Ovary (tissue), 9 donors: ENCODE measurements around the gene KCTD19. TPM values are rescaled to one million over a fixed set of nuclear protein-coding genes. Genes with fewer than 3 reads are reported as not detected.
A peak's percentile ranks its signal among the peaks of the same experiment; 100 is the strongest.

Source experiments
- DNase-seq, 5 donors: peaks; one replicate each; pipeline ENCODE4 v3.0.0-alpha.2; 2019 to 2020
- H3K27ac ChIP-seq, 2 donors: fragments of 200-600 bp; one replicate each; pipeline versions ENCODE4 v1.5.1 to v1.8.0; 2019 to 2022
- H3K27me3 ChIP-seq: fragments of 200-600 bp; one replicate; pipeline ENCODE4 v1.8.0; 2022
- H3K36me3 ChIP-seq: fragments of 200-600 bp; sonication (generic); one replicate; pipeline ENCODE4 v1.5.1; 2019
- H3K4me1 ChIP-seq: one replicate; pipeline ENCODE4 v1.8.1; 2013; ENCODE audit warnings: mild to moderate bottlenecking, moderate library complexity; ENCODE audit not compliant: insufficient read depth
- H3K4me3 ChIP-seq: fragments of 200-600 bp; sonication (generic); one replicate; pipeline ENCODE4 v1.5.1; 2017
- H3K9me3 ChIP-seq, 2 donors: fragments of 200-600 bp in 1 of 2; sonication (generic) in 1 of 2; one replicate each; pipeline versions ENCODE4 v1.5.1 to v1.8.1; 2013 to 2019; ENCODE audit warnings: mild to moderate bottlenecking in 1 of 2, moderate library complexity in 1 of 2
- CTCF ChIP-seq, 3 donors: fragments of 450-650 bp in 2 of 3; fragments of 200-600 bp in 1 of 3; IDR thresholded peaks; one replicate each; pipeline versions ENCODE4 v1.5.1 to v1.8.0; 2016 to 2022; ENCODE audit warnings: antibody characterized with exemption in 3 of 3, mild to moderate bottlenecking in 1 of 3
- EP300 ChIP-seq: sonication (generic); formaldehyde crosslinking; IDR thresholded peaks from one replicate; pipeline ENCODE4 v1.6.1; 2017; ENCODE audit warnings: antibody characterized with exemption
- POLR2A ChIP-seq: fragments of 450-650 bp; IDR thresholded peaks from one replicate; pipeline ENCODE4 v1.6.1; 2017; ENCODE audit warnings: antibody characterized with exemption, mild to moderate bottlenecking, moderate library complexity
- WGBS, 3 donors: extraction: QIAGEN DNeasy Blood & Tissue Kit in 1 of 3; methylation state at CpG; one replicate each; pipeline versions ENCODE4 v1.1.5 to v1.1.7; 2013 to 2017; 5-methylcytosine and 5-hydroxymethylcytosine counted together
- intact Hi-C, 4 donors: fragments of 100-400 bp; cut with DNase I; formaldehyde crosslinking; loops; one replicate each; pipeline versions ENCODE4 v1.11.0 to v1.15.1; 2022 to 2023
- polyA plus RNA-seq, 2 donors: library from polyadenylated mRNA; stranded (reverse); fragments of 200-250 nt in 1 of 2; fragments of 350-450 nt in 1 of 2; fragmentation: Illumina TruSeq in 1 of 2; extraction: RNeasy Lipid Tissue Mini Kit (QIAGEN cat#74804) in 1 of 2; gene quantifications; one replicate each; pipeline ENCODE4 v1.2.3, GENCODE V29; 2013 to 2014
- total RNA-seq, 7 donors: library from RNA; depleted of rRNA in 2 of 7; stranded (reverse); fragments of >200 nt in 2 of 7; fragmentation: NEBNext Ultra II Directional in 3 of 7; extraction: Animal tissue kit (Norgen Biotek cat#: 25700) in 3 of 7; gene quantifications; one replicate each; pipeline versions ENCODE4 v1.1.0 to v1.2.4, GENCODE V29; 2016 to 2023
- donor health status: DM: no; HTN: no; CAD: no; lungs with moderate emphysema.
- donor health status: DM: no; HTN: no; CAD: no.
- donor health status: Bipolar disorder and iron deficiency.
- donor health status: DM: yes; HTN: yes; CAD: no.
- donor health status: DM: no; HTN: no; CAD: no.
- donor health status: DM: yes; HTN: yes; CAD: no.

Gene KCTD19
- total and polyA plus RNA-seq, 9 donors: 0.05 to 0.70 (median 0.12) TPM; not detected in 4

GRCh38 chr16:67246081-67246755 is 80.3 kb downstream of the KCTD19 start:
- WGBS, 3 donors: 0 to 1% (median 1%) methylated on average over 46 to 48 of the region's 48 CpGs
- DNase-seq: peak; percentile 91 to 95 (median 93)
- peak; percentile 23 for TF ChIP-seq POLR2A
- TF ChIP-seq CTCF (IDR thresholded peaks at IDR 0.05): peak in 2 of 3 donors; percentile 53 to 72
- TF ChIP-seq EP300: no peak
- H3K4me1 ChIP-seq: peaks cover 13% of the 10 kb centered on the region
- H3K36me3 ChIP-seq: no peaks in the 10 kb centered on the region
- no peaks in the 10 kb centered on the region for H3K27me3 ChIP-seq
- intact Hi-C loops: no loop called here
- H3K9me3 ChIP-seq: no peaks in the 10 kb centered on the region
- peak overlapping the region; percentile 79 for H3K4me3 ChIP-seq
- H3K27ac ChIP-seq: peak overlapping the region; percentile 61 to 85

- TF ChIP-seq EP300: no peak
- TF ChIP-seq POLR2A: no peak
- no peak for TF ChIP-seq CTCF (IDR thresholded peaks at IDR 0.05)
- WGBS, 3 donors: 1 to 6% (median 1%) methylated on average over 8 of the region's 8 CpGs
- Histone ChIP-seq H3K27ac (peak overlapping the region in 1 of 2 donors; percentile 85), H3K9me3 (no peaks in the 10 kb centered on the region), H3K4me3 (peak overlapping the region; percentile 79), H3K36me3 (no peaks in the 10 kb centered on the region), H3K4me1 (peaks cover 14% of the 10 kb centered on the region), H3K27me3 (no peaks in the 10 kb centered on the region)
- no peak for DNase-seq
- intact Hi-C loops: no loop called here
Observed at GRCh38 chr16:67245674-67246080, 80.9 kb downstream of the KCTD19 start.

DNA sequence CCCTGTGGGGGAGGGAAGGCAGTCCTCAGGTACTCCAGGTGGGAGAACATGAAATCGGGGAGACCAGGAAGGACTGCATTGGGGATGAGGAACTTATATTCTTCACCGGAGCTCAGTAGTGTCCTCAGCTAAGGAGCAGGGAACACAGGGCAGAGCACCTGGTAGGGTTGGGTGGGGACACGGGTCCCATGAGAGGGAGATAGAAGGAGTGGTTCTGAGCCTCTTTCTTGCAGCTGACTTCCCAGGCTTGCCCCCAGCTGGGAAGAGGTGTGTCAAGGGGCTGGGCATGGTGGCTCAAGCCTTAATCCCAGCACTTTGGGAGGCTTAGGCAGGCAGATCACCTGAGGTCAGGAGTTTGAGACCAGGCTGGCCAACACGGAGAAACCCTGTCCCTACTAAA is 81.4 kb downstream of the KCTD19 start:
- DNase-seq: peak in 1 of 5 donors; percentile 46
- TF ChIP-seq POLR2A: no peak
- TF ChIP-seq EP300: no peak
- TF ChIP-seq CTCF (IDR thresholded peaks at IDR 0.05): no peak
- H3K27me3 ChIP-seq: no peaks in the 10 kb centered on the region
- no peak overlapping the region for H3K4me3 ChIP-seq
- intact Hi-C loops: no loop called here
- H3K27ac ChIP-seq: peak overlapping the region in 1 of 2 donors; percentile 85
- no peaks in the 10 kb centered on the region for H3K9me3 ChIP-seq
- peaks cover 14% of the 10 kb centered on the region for H3K4me1 ChIP-seq
- 70 to 73% (median 73%) methylated on average over 4 of the region's 4 CpGs for WGBS, 3 donors
- no peaks in the 10 kb centered on the region for H3K36me3 ChIP-seq

DNA sequence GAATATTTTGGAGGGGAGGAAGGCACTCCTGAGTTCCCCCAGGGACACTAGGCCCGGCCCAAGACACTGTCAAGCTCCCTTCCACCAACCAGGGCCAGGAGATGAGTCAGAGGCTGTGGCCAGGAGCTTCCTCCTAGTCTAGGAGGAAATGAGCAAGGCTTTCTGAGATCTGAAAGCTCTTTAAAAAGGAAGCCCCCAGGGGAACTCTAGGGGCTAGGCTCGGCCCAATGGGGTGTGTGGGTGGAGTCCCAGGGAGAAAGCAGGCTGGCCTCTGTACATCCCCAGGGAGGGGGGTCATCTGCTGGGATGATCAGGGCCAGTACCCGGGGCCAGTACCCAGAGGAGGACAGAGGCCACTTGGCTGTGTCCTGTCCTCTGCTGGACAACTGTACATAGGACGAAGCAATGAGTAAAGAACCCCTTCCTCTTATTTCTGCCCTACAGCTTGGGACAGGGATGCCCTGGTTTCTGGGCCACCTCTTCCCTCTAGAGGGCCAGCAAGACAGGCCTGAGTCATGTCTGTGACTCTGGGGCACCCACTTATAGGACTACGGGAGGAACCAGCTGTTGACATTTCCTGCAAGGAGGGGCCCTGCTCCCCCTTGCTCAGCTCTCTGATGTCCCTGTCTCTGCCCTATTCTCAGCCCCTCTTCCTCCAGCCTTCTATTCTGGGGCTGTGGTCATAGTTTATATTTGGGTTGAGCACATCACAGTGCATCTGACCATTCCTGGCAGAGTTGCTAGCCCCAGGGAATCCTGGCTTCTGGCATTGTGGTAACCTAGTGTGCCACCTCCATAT is 82.0 kb downstream of the KCTD19 start:
- Histone ChIP-seq H3K36me3 (no peaks in the 10 kb centered on the region), H3K4me3 (no peak overlapping the region), H3K27me3 (no peaks in the 10 kb centered on the region), H3K27ac (peak overlapping the region in 1 of 2 donors; percentile 29), H3K9me3 (no peaks in the 10 kb centered on the region), H3K4me1 (peaks cover 14% of the 10 kb centered on the region)
- intact Hi-C loops: no loop called here
- DNase-seq: peak in 2 of 5 donors; percentile 52 to 56
- TF ChIP-seq POLR2A (no peak), CTCF (IDR thresholded peaks at IDR 0.05) (no peak), EP300 (no peak)
- WGBS, 3 donors: 38 to 40% (median 39%) methylated on average over 5 of the region's 5 CpGs
